ENCODE data around the gene SF3A1.

The SF3A1 gene

GRCh38 chr22:30299322-30299721 lies 57.4 kb downstream of the SF3A1 start:
- no peak for DNase-seq

- no peak for DNase-seq
These were observed 58.5 kb downstream of the SF3A1 start for GRCh38 chr22:30297991-30298701.

GRCh38 chr22:30297276-30297990 lies 59.3 kb downstream of the SF3A1 start:
- DNase-seq = no peak

- DNase-seq = no peak
These were observed 59.9 kb downstream of the SF3A1 start for GRCh38 chr22:30296833-30297232.

- DNase-seq = no peak
These were observed 60.4 kb downstream of the SF3A1 start for GRCh38 chr22:30296324-30296723.

- no peak for DNase-seq
These were observed 61.1 kb downstream of the SF3A1 start for GRCh38 chr22:30295576-30295975.

- no peak for DNase-seq
These were observed 61.9 kb downstream of the SF3A1 start for GRCh38 chr22:30294830-30295229.

GRCh38 chr22:30294066-30294465 lies 62.6 kb downstream of the SF3A1 start:
- no peak for DNase-seq

GRCh38 chr22:30293026-30293425 lies 63.7 kb downstream of the SF3A1 start:
- no peak for DNase-seq

GRCh38 chr22:30292069-30292970 lies 64.4 kb downstream of the SF3A1 start:
- DNase-seq = no peak

- DNase-seq = no peak
These were observed 65.4 kb downstream of the SF3A1 start for GRCh38 chr22:30291058-30291892.

- DNase-seq = no peak
These were observed 66.2 kb downstream of the SF3A1 start for GRCh38 chr22:30290342-30291057.

- no peak for DNase-seq
These were observed 66.7 kb downstream of the SF3A1 start for GRCh38 chr22:30289980-30290313.

- DNase-seq = peak; percentile 87 to 88
These were observed 67.3 kb downstream of the SF3A1 start, which contains the start of gene CASTOR1 for GRCh38 chr22:30289141-30289979. Gene CASTOR1, minus strand, starts transcription at chr22:30289505. Its CDS starts 8 bp downstream, at chr22:30289497.

- DNase-seq = no peak
These were observed 68.1 kb downstream of the SF3A1 start for GRCh38 chr22:30288419-30289140.

GRCh38 chr22:30287648-30288418 lies 68.9 kb downstream of the SF3A1 start:
- peak; percentile 87 to 89 for DNase-seq

GRCh38 chr22:30286813-30287647 lies 69.7 kb downstream of the SF3A1 start:
- peak; percentile 84 to 86 for DNase-seq

- DNase-seq = no peak
These were observed 70.4 kb downstream of the SF3A1 start for GRCh38 chr22:30286331-30286730.
